Mesendoderm (in vitro differentiated cells): ENCODE measurements around the gene GDPD1.
"Not testable (repeated sequence)": the region's sequence is repeated elsewhere in the genome, so short reads cannot be mapped to it uniquely, and the experiment has no call there.

Experiments
- DNase-seq: peaks from one replicate; pipeline ENCODE4 v3.0.0; 2013
- H2AK5ac ChIP-seq: 2 replicates; pipeline ENCODE4 v1.6.1; 2013; ENCODE audit warnings: low read length, inconsistent platforms
- H2BK120ac ChIP-seq: 2 replicates; pipeline ENCODE4 v1.6.1; 2013; ENCODE audit warnings: low read depth, mild to moderate bottlenecking, low read length, moderate library complexity, mixed read lengths
- H2BK15ac ChIP-seq: replicated peaks from 2 replicates; pipeline ENCODE4 v1.6.1; 2013; ENCODE audit warnings: low read depth, mild to moderate bottlenecking, moderate library complexity
- H2BK5ac ChIP-seq: 2 replicates; pipeline ENCODE4 v1.6.1; 2013; ENCODE audit warnings: low read length, inconsistent platforms
- H3K18ac ChIP-seq: 2 replicates; pipeline ENCODE4 v1.6.1; 2013; ENCODE audit warnings: mild to moderate bottlenecking, low read length, mixed read lengths
- H3K23ac ChIP-seq: one replicate; pipeline ENCODE4 v1.6.1; 2013; ENCODE audit warnings: low read length
- H3K27ac ChIP-seq: 2 replicates; pipeline ENCODE4 v1.5.1; 2013; ENCODE audit warnings: low read depth, mild to moderate bottlenecking, inconsistent platforms, low read length, moderate library complexity
- H3K27me3 ChIP-seq: 2 replicates; pipeline ENCODE4 v1.6.1; 2013; ENCODE audit warnings: low read length, control low read depth, mild to moderate bottlenecking, inconsistent platforms; ENCODE audit not compliant: insufficient read depth, poor library complexity
- H3K36me3 ChIP-seq: 2 replicates; pipeline ENCODE4 v1.6.1; 2013; ENCODE audit warnings: low read length, inconsistent platforms; ENCODE audit not compliant: control insufficient read depth, insufficient read depth
- H3K4ac ChIP-seq: one replicate; pipeline ENCODE4 v1.6.1; 2013; ENCODE audit warnings: low read depth, mild to moderate bottlenecking, low read length, moderate library complexity
- H3K4me1 ChIP-seq: 2 replicates; pipeline ENCODE4 v1.6.1; 2013; ENCODE audit warnings: low read depth, low read length, inconsistent platforms; ENCODE audit not compliant: control insufficient read depth
- H3K4me2 ChIP-seq: 2 replicates; pipeline ENCODE4 v1.6.1; 2013; ENCODE audit warnings: low read length
- H3K4me3 ChIP-seq: 2 replicates; pipeline ENCODE4 v1.5.1; 2013; ENCODE audit warnings: mild to moderate bottlenecking, low read length
- H3K56ac ChIP-seq: one replicate; pipeline ENCODE4 v1.6.1; 2013; ENCODE audit warnings: low read length
- H3K79me1 ChIP-seq: 2 replicates; pipeline ENCODE4 v1.6.1; 2013; ENCODE audit warnings: low read length, inconsistent platforms
- H3K79me2 ChIP-seq: 2 replicates; pipeline ENCODE4 v1.6.1; 2013; ENCODE audit warnings: mild to moderate bottlenecking, low read length; ENCODE audit not compliant: control insufficient read depth, insufficient read depth
- H3K9ac ChIP-seq: 2 replicates; pipeline ENCODE4 v1.6.1; 2013; ENCODE audit warnings: low read length, inconsistent platforms
- H4K5ac ChIP-seq: one replicate; pipeline ENCODE4 v1.6.1; 2013; ENCODE audit warnings: low read length
- H4K8ac ChIP-seq: one replicate; pipeline ENCODE4 v1.6.1; 2013; ENCODE audit warnings: low read depth, mild to moderate bottlenecking, control low read depth, low read length, moderate library complexity
- WGBS: extraction: QIAGEN DNeasy Blood & Tissue Kit; methylation state at CpG from one replicate; pipeline ENCODE4 v1.1.7; 2013; ENCODE audit warnings: low lambda C conversion rate, missing lambda C conversion rate; ENCODE audit not compliant: insufficient coverage; ENCODE audit errors: extremely low coverage; 5-methylcytosine and 5-hydroxymethylcytosine counted together

GDPD1 gene

DNA sequence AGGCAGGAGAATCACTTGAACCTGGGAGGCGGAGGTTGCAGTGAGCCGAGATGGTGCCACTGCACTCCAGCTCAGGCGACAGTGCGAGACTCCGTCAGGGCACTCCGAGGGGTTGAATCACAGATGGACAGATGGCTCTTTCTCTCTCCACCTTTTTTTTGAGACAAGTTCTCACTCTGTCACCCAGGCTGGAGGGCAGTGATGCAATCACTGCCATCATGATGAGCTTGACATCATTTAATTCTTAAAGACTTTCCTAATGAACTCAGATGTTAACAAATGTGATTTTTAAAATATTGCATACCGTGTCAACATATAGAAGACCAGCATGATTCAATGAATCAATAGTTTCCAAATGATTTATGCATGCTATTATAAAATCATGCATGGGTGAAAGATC lies 3.5 kb downstream of the GDPD1 start:
- no CpG with 5 or more reads among the region's 7 CpGs for WGBS
- no peaks in the 10 kb centered on the region for H3K27me3 ChIP-seq
- no peak overlapping the region for H2BK120ac ChIP-seq
- no peaks in the 10 kb centered on the region for H3K36me3 ChIP-seq
- H3K4me2 ChIP-seq, result no peak overlapping the region
- no peak overlapping the region for H3K4ac ChIP-seq
- H4K8ac ChIP-seq, result no peak overlapping the region
- H2AK5ac ChIP-seq, result no peak overlapping the region
- no peaks in the 10 kb centered on the region for H3K79me1 ChIP-seq
- no peak overlapping the region for H3K4me3 ChIP-seq
- no peak overlapping the region for H2BK5ac ChIP-seq
- no peak for DNase-seq
- no peaks in the 10 kb centered on the region for H3K4me1 ChIP-seq
- no peak overlapping the region for H3K27ac ChIP-seq
- H2BK15ac ChIP-seq, result no peak overlapping the region
- no peaks in the 10 kb centered on the region for H3K79me2 ChIP-seq
- no peak overlapping the region for H3K9ac ChIP-seq
- no peak overlapping the region for H3K18ac ChIP-seq
- no peak overlapping the region for H3K56ac ChIP-seq
- H3K23ac ChIP-seq, result no peak overlapping the region
- no peak overlapping the region for H4K5ac ChIP-seq

DNA sequence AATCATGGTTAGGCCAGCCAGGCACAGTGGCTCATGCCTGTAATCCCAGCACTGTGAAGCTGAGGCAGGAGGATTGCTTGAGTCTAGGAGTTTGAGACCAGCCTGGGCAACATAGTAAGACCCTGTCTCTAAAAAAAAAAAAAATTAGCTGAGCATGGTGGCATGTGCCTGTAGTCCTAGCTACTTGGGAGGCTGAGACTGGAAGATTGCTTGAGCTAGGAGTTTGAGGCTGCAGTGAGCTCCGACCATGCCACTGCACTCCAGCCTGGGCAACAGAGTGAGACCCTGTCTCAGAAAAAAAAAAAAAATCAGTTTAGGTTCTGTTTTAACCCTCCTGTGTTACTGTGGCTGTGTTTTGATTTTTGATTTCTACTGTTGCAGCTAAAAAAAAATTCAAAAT lies 8.3 kb downstream of the GDPD1 start:
- not testable (repeated sequence) for H3K27ac ChIP-seq, DNase-seq, H4K8ac ChIP-seq, H2BK5ac ChIP-seq, H2BK120ac ChIP-seq, H3K18ac ChIP-seq, H3K9ac ChIP-seq, H4K5ac ChIP-seq, H3K79me1 ChIP-seq, H3K56ac ChIP-seq, H3K27me3 ChIP-seq, H3K79me2 ChIP-seq, H3K4ac ChIP-seq, H3K36me3 ChIP-seq, H3K4me1 ChIP-seq, H3K4me2 ChIP-seq, H2AK5ac ChIP-seq, H3K23ac ChIP-seq, H2BK15ac ChIP-seq, H3K4me3 ChIP-seq
- WGBS, result no CpG with 5 or more reads among the region's 1 CpG

DNA sequence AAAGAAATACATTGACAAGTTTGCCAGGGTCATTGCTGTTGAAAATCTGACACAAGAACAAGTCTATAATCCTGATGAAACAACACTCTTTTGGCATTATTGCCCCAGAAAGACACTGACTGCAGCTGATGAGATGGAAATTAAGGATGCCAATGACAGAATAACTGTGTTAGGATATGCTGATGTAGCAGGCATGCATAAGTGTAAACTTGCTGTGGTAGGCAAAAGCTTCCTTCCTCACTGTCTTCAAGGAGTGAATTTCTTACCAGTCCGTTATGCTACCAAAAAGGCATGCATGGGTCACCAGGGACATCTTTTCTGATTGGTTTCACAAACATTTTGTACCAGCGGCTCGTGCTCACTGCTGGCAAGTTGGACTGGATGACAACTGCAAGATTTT lies 10.5 kb downstream of the GDPD1 start:
- H3K27me3 ChIP-seq, result no peaks in the 10 kb centered on the region
- no peak for DNase-seq
- no peak overlapping the region for H3K4ac ChIP-seq
- H2BK120ac ChIP-seq, result no peak overlapping the region
- H3K36me3 ChIP-seq, result no peaks in the 10 kb centered on the region
- H3K18ac ChIP-seq, result no peak overlapping the region
- H3K23ac ChIP-seq, result no peak overlapping the region
- no peak overlapping the region for H2AK5ac ChIP-seq
- H3K79me1 ChIP-seq, result no peaks in the 10 kb centered on the region
- H3K79me2 ChIP-seq, result no peaks in the 10 kb centered on the region
- no peak overlapping the region for H4K8ac ChIP-seq
- no peak overlapping the region for H2BK15ac ChIP-seq
- no peak overlapping the region for H3K4me2 ChIP-seq
- H3K9ac ChIP-seq, result no peak overlapping the region
- H2BK5ac ChIP-seq, result no peak overlapping the region
- no peak overlapping the region for H3K27ac ChIP-seq
- H3K4me3 ChIP-seq, result no peak overlapping the region
- no peaks in the 10 kb centered on the region for H3K4me1 ChIP-seq
- H4K5ac ChIP-seq, result no peak overlapping the region
- H3K56ac ChIP-seq, result no peak overlapping the region
- no CpG with 5 or more reads among the region's 3 CpGs for whole genome bisulfite sequencing

DNA sequence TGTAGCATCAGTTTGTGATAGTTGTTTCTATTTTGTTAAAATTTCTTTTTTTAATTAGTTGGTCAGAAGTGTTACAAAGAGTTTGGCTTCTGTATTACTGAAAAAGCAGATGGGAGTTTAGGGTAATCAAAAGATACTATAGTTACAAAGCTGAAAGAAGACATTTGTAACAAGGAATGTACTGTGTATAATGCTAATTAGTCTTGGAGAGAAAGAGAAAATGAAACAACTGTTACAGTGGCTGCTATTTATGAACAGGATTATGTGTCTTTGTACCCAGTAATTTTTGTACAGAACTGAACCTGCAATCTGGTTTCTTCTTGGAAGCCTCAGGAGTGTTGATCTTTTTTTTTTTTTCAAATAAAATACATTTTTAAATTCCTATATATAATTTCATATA lies 14.3 kb downstream of the GDPD1 start:
- no peak overlapping the region for H3K4me2 ChIP-seq
- H3K23ac ChIP-seq, result no peak overlapping the region
- H2BK120ac ChIP-seq, result no peak overlapping the region
- H3K36me3 ChIP-seq, result no peaks in the 10 kb centered on the region
- no peak overlapping the region for H3K4me3 ChIP-seq
- H2BK5ac ChIP-seq, result no peak overlapping the region
- DNase-seq, result no peak
- no peak overlapping the region for H2AK5ac ChIP-seq
- no peak overlapping the region for H3K18ac ChIP-seq
- no peak overlapping the region for H3K4ac ChIP-seq
- H2BK15ac ChIP-seq, result no peak overlapping the region
- no peaks in the 10 kb centered on the region for H3K27me3 ChIP-seq
- H3K27ac ChIP-seq, result no peak overlapping the region
- H3K4me1 ChIP-seq, result no peaks in the 10 kb centered on the region
- no peak overlapping the region for H3K9ac ChIP-seq
- no peak overlapping the region for H4K5ac ChIP-seq
- no peak overlapping the region for H4K8ac ChIP-seq
- no peaks in the 10 kb centered on the region for H3K79me1 ChIP-seq
- H3K79me2 ChIP-seq, result no peaks in the 10 kb centered on the region
- H3K56ac ChIP-seq, result no peak overlapping the region

DNA sequence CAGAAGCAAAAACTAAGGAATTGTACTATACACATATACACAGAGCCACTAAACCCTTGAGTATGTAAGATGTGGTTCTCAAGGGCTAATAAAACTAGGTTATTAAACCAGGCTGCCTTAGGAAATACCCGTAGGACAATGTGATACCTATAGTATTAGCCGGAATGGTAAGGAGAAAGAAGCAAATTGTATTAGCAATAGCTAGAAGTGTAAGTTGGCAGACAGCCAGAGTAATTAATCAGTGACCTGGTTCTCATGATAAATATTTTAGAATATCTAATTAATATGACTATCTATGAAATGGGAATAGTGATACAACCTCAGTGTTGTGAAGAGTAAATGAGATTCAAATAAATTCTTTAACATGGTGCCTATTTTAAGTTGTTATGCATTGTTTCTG lies 18.6 kb downstream of the GDPD1 start:
- Histone ChIP-seq H4K8ac (no peak overlapping the region), H3K4me2 (no peak overlapping the region), H2BK15ac (no peak overlapping the region), H3K4ac (no peak overlapping the region), H4K5ac (no peak overlapping the region), H3K56ac (no peak overlapping the region), H3K79me1 (no peaks in the 10 kb centered on the region), H3K4me1 (no peaks in the 10 kb centered on the region), H3K27ac (no peak overlapping the region), H3K36me3 (no peaks in the 10 kb centered on the region), H3K23ac (no peak overlapping the region), H3K79me2 (no peaks in the 10 kb centered on the region), H2AK5ac (no peak overlapping the region), H3K27me3 (no peaks in the 10 kb centered on the region), H3K4me3 (no peak overlapping the region), H3K18ac (no peak overlapping the region), H3K9ac (no peak overlapping the region), H2BK5ac (no peak overlapping the region), H2BK120ac (no peak overlapping the region)
- WGBS, result no CpG with 5 or more reads among the region's 2 CpGs
- DNase-seq, result no peak

DNA sequence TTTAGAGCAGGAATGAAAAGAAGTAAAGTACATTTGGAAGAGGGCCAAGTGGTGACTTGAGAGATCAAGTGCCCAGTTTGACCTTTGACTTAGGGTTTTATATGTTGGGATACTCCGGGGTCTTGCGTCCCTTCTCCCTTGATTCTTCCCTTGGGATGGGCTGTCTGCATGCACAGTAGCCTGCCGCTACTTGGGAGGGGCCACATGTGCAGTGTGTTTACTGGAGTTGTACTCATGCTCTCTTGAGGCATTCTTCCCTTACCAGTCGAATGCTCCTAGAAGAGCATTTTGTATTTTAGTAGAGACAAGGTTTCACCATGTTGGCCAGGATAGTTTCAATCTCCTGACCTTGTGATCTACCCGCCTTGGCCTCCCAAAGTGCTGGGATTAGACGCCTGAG lies 23.8 kb downstream of the GDPD1 start:
- Histone ChIP-seq H3K9ac (no peak overlapping the region), H3K56ac (no peak overlapping the region), H2BK15ac (no peak overlapping the region), H3K79me2 (no peaks in the 10 kb centered on the region), H3K79me1 (no peaks in the 10 kb centered on the region), H4K5ac (no peak overlapping the region), H3K4me2 (no peak overlapping the region), H3K27me3 (no peaks in the 10 kb centered on the region), H3K4ac (no peak overlapping the region), H4K8ac (no peak overlapping the region), H2BK120ac (no peak overlapping the region), H3K4me3 (no peak overlapping the region), H2AK5ac (no peak overlapping the region), H3K27ac (no peak overlapping the region), H3K4me1 (no peaks in the 10 kb centered on the region), H2BK5ac (no peak overlapping the region), H3K18ac (no peak overlapping the region), H3K36me3 (no peaks in the 10 kb centered on the region), H3K23ac (no peak overlapping the region)
- no peak for DNase-seq
- no CpG with 5 or more reads among the region's 6 CpGs for WGBS
